OCI-M2 (cell line): ENCODE results near the gene C9orf72.

Experiments
- DNase-seq: peaks from one replicate; lab custom pipeline; 2025; ENCODE audit not compliant: unreplicated experiment; lab: John Stamatoyannopoulos, UW

C9orf72 gene

GRCh38 chr9:27539479-27540441, 33.5 kb downstream of the C9orf72 start:
- no peak for DNase-seq

GRCh38 chr9:27538647-27539046, 34.6 kb downstream of the C9orf72 start:
- no peak for DNase-seq

DNA sequence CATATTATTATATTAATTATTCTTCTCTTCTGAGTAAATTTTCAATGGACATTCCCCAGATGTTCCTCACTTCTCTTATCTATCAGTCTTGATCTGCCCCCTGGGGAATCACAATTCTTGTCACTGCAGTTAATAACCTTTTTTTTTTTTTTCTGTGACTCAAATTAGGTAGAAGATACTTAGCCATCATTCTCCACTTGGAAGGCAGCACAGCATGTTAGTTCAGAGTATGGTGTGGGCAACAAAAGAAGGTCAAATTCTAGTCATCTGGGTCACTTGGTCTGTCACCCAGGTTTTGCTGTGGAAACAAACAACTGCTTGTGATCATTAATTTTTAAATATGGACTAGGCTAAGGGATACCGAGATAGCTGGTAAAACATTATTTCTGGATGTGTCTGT, 35.5 kb downstream of the C9orf72 start:
- DNase-seq, result no peak

GRCh38 chr9:27537027-27537435, 36.2 kb downstream of the C9orf72 start:
- no peak for DNase-seq

GRCh38 chr9:27536168-27536567, 37.1 kb downstream of the C9orf72 start:
- DNase-seq, result no peak

- DNase-seq, result no peak
Observed at GRCh38 chr9:27535701-27536118, 37.6 kb downstream of the C9orf72 start.

DNA sequence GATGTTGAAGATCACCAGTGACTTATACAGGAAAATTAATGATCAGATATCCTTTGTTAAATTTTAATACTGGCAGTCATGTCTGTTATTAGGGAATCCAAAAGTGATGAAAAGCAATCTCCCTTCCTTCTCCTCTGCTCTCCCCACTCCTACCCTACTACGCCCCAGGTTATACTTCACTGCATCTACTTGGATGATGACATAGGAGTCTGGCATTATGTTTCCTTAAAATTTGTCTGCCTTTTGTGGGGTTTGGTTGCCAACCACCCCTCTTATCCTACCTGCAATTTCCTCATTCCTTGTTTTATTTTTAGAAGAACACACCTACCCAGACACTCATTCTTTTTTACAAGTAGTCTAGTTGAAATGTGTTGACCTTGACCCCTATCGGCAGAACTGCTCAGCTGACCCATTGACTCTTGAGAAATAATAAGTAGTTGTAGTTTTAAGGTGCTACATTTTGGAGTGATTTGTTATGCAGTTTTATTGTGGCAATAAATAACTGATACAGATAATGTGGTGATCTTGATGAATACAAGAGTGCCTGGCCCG, 38.5 kb downstream of the C9orf72 start:
- DNase-seq, result no peak

DNA sequence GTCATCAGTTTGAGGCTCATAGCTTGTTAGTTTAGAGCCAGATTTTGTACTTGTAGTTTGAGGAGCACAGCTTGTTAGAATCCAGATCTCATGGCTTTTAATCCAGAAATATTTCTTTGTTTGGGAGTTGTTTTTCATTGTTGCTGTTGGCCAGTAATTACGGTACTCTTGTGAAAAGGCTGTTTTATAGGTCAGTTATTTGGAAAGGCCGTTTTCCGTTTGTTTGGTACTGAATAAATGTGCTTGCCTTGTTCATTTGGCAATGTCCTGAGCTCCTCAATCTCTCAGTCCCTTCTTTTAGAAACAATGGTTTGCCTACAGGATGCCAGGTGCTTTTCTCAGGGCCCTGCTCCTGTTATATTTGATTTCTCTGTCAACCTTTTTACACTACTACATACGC, 39.1 kb downstream of the C9orf72 start:
- no peak for DNase-seq

DNA sequence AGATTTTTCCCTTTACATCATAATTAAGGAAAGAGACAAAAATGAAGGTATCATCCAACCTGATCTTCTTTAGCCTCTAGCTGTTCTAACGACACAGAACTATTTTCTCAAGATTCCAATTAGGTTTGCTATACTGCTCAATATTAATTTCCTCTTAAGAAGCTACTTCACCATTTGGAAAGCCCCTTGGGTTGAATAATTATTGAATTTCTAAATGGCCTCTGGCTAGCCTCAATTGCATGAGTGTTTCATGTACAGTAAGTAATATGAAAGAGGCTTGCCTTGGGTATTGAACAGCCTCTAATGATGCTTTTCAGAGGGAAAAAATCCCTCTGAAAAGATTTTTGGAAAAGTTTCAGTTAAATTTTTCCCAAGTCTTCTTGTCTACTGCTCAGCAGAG, 40.0 kb downstream of the C9orf72 start:
- DNase-seq, result no peak

DNA sequence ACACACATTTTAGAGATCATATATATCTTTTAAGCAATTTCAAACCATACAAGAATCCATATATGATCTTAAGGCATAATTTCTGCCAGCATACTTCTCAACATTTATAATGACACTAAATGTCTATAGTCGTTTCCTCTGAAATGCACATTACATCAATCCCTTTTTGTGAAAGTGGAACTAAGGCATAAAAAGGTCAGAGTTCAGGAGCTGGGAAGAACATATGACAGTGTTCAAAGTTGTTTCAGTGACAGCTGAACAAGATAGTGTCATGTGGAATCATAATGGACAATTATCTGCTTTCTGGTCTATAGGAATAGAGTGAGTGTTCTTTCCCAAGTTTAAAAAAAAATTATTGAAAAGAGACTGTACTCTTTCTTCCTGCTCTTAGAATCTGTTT, 41.2 kb downstream of the C9orf72 start:
- no peak for DNase-seq

DNA sequence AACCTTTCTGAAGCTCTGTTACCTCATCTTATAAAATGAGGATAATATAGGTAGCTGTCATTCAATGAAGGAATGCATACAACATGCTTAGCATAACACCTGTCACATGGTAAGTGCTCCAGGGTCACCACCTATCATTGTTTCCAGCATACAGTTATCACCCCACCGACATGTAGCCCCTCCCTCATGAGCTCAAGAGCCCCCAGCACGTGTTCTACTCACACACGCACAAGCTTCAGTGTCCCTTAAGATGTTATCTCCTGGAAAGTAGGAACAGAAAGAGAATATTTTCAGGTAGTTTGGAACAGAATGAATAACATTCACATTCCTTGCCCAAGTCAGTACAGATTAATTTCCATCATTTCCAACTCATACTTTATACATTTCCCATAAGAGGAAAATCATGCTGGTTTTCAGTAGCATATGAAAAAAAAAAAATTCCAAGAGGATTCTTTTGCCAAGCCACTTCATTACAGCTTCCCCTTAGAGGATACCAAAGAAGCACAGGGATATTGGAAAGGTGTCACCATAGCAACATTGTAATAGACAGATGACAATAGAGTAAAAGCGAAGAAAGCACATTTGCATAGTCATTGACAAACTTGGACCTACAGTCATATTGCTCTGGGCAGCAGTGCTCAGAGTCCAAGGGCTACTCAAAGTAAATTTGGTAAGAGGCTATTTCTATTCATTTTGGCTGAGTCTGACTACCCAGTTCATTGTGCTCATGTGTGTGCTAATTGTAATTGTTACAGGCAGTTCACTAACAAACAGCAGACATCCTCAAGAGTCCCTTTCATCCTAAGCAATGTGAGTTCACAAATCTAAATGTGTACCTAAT, 42.1 kb downstream of the C9orf72 start:
- no peak for DNase-seq

DNA sequence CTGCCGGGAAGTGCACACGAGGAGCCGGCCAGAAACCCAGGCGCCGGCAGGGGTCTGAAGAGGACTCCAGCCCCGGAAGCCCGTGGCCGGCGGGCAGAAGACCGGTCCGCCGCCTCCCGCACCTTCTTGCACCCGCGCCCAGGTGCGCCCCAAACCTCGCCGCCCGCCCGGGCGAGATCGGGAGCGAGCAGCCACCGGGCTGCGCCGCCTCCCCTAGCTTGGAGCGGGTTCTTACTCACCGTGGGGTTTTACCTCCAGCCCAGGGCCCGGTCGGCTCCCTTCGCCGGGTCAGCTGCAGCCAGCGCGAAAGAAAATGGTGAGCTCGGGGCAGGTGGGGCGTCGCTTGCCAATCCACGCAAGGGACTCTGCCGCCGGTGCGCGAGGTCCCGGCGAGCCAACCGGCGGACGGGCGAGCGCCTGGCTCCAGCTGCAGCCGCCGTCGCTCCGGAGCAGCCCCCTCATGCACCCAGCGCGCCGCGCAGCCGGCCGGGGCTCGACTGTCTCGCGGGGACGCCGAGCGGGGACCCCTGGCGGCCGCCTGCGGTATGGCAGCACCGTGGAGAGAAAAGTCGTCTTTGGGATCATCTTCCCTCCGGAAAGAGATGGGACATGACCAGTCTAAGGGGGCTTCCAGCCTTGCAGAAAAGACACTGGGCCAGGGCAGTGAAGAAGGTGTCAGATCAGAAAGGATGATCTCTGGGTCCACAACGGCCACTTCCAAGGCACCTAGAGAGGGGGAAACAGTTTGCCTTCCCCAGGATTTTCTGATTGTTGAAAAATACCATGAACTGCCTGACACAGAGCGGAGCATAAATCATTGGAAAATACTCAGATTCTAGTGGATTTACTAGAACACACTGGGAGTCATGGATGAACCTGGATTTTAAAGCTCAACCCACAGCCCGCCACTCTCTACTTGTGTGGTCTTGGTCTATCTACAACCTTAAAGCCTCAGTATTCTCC, 43.7 kb downstream of the C9orf72 start, which contains the start of gene MOB3B:
Gene MOB3B (minus strand): TSS at position 499 of the 963 bp plus-strand sequence. CDS start 74,264 bp downstream, outside the sequence.
- no peak for DNase-seq

- DNase-seq, result no peak
Observed at GRCh38 chr9:27528886-27529315, 44.4 kb downstream of the C9orf72 start.

DNA sequence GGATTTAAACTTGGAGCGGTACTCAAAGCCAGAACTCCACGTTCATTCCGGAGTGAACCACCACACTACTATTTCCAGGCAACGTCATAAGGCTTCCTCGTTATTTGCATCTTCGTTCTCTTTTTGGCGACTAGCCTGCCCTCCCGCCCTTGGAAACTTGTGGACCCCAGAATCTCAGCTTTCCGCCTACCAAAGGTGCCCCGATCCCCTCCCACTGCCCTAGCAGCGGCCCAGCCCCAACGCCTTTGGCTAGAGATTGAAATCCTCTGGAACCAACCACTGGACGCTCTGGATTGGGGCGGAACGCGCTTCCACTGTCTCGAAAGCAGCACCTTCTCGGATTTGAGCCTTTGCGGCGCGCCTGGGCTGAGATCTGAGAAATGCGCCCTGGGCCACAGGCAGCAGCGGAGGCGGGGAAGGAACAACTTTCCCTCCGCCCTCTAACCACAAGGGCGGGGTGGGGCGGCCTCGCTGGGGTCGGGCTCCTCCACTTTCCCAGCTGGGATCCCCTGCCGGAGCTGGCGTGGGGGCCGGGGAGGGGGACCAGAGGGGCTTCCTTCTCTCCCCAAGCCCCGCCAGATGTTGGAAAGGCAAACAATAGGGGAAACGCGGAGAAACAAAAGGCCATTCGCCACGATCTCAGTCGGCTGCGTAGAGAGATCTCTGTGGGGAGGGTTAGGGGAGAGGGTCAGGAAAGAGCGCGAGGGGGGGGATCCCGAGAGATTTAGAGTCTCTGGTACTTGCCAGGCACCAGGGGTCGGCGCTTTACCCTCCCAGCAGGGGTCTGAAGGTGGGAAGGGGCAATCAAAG, 45.0 kb downstream of the C9orf72 start:
- no peak for DNase-seq

- no peak for DNase-seq
Observed at GRCh38 chr9:27527702-27528075, 45.6 kb downstream of the C9orf72 start.

GRCh38 chr9:27524236-27524635, 49.0 kb downstream of the C9orf72 start, which contains the start of gene IFNK:
Gene IFNK (plus strand): TSS chr9:27524290. CDS start chr9:27524337, 47 bp downstream.
- DNase-seq, result no peak

DNA sequence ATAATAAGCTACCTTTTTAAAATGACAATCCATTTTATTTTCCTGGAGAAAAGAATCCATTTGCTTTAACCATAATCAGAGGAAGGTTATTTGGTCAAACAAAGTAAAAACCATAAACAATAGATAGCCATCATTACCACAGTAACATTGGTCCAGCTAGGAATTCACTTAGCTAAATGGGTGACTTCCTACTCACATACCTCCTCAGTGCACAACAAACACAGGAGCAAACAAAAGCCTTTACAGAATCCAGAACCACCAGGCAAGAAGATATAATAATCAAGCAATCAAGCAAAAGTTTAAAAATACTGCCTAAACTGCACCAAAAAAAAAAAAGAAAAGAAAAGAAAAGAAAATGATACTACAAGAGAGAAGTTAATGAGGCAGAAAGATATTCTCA, 50.1 kb downstream of the C9orf72 start:
- DNase-seq, result no peak

GRCh38 chr9:27520986-27521385, 52.3 kb downstream of the C9orf72 start:
- DNase-seq, result no peak
